Heart right ventricle (tissue), 16 donors: ENCODE results near the gene HELQ. TPM values are rescaled to one million over a fixed set of nuclear protein-coding genes. Genes with fewer than 3 reads are reported as not detected.
"Not testable (repeated sequence)": the region's sequence is repeated elsewhere in the genome, so short reads cannot be mapped to it uniquely, and the experiment has no call there.

Source experiments
- ATAC-seq, 8 donors: fragments of 200-7000 bp; cut with Tn5 transposase; one replicate each; pipeline ENCODE4 v1.9.1; 2020; ENCODE audit warnings: mild to moderate bottlenecking in 8 of 8, moderate library complexity in 8 of 8, moderate number of reproducible peaks in 1 of 8
- DNase-seq, 2 donors: peaks; one replicate each; pipeline ENCODE4 v3.0.0-alpha.2; 2020
- H3K27ac ChIP-seq, 10 donors: fragments of 200-600 bp; sonication (generic) in 2 of 10; one replicate each; pipeline versions ENCODE4 v1.5.0 to v1.8.0; 2020 to 2022; ENCODE audit warnings: mild to moderate bottlenecking in 3 of 10
- H3K27me3 ChIP-seq, 7 donors: fragments of 200-600 bp; one replicate each; pipeline ENCODE4 v1.8.0; 2021 to 2022; ENCODE audit warnings: mild to moderate bottlenecking in 2 of 7
- H3K36me3 ChIP-seq, 9 donors: fragments of 200-600 bp; sonication (generic) in 1 of 9; one replicate each; pipeline versions ENCODE4 v1.5.0 to v1.8.0; 2020 to 2022; ENCODE audit warnings: mild to moderate bottlenecking in 2 of 9
- H3K4me1 ChIP-seq, 9 donors: fragments of 200-600 bp; sonication (generic) in 1 of 9; one replicate each; pipeline versions ENCODE4 v1.5.0 to v1.8.0; 2020 to 2022; ENCODE audit warnings: mild to moderate bottlenecking in 4 of 9
- H3K4me3 ChIP-seq, 10 donors: fragments of 200-600 bp; sonication (generic) in 2 of 10; one replicate each; pipeline versions ENCODE4 v1.5.0 to v1.8.0; 2020 to 2022; ENCODE audit warnings: mild to moderate bottlenecking in 7 of 10, moderate library complexity in 2 of 10
- H3K9me3 ChIP-seq, 11 donors: fragments of 200-600 bp in 10 of 11; sonication (generic) in 2 of 11; one replicate each; pipeline versions ENCODE4 v1.5.0 to v1.8.0; 2013 to 2022; ENCODE audit warnings: mild to moderate bottlenecking in 2 of 11, control low read depth in 1 of 11, moderate library complexity in 1 of 11
- CTCF ChIP-seq, 9 donors: fragments of 200-600 bp; sonication (generic) in 2 of 9; IDR thresholded peaks; one replicate each; pipeline versions ENCODE4 v1.5.0 to v1.8.0; 2021 to 2022; ENCODE audit warnings: antibody characterized with exemption in 9 of 9, mild to moderate bottlenecking in 5 of 9, moderate library complexity in 1 of 9
- WGBS, 2 donors: extraction: QIAGEN DNeasy Blood & Tissue Kit; methylation state at CpG; one replicate each; pipeline ENCODE4 v1.1.7; 2013; ENCODE audit warnings: inconsistent platforms in 1 of 2; 5-methylcytosine and 5-hydroxymethylcytosine counted together
- intact Hi-C, 10 donors: fragments of 100-400 bp; cut with DNase I; formaldehyde crosslinking; loops; one replicate each; pipeline versions ENCODE4 v1.11.1 to v1.14.2; 2022
- polyA plus RNA-seq, 2 donors: library from polyadenylated mRNA; stranded (reverse); fragments of 200-250 nt; gene quantifications; one replicate each; pipeline ENCODE4 v1.2.3, GENCODE V29; 2013
- total RNA-seq, 10 donors: library from RNA; stranded (reverse); fragmentation: NEBNext Ultra II Directional in 3 of 10; extraction: Animal tissue kit (Norgen Biotek cat#: 25700) in 3 of 10; gene quantifications; one replicate each; pipeline versions ENCODE4 v1.2.1 to v1.2.4, GENCODE V29; 2021 to 2023
- donor health status: Arrhythmogenic right ventricular cardiomyopathy.
- donor health status: ischemic (EF 13 %, LVEDD 7.1; RV severe dilation, severe dysfunction).
- donor health status: healthy with polysubstance abuse.
- donor health status: DM: no; HTN: yes; CAD: no.
- donor health status: DM: no; HTN: no; CAD: no.
- donor health status: ischemic (EF 25% LVEDD 6.9; RV normal size, moderate dysfunction).
- donor health status: ischemic (EF 25% LVEDD 5.7; RV mildly dilated, moderate dysfunction).
- donor health status: healthy.
- donor health status: DM: yes; HTN: yes; CAD: no.
- donor health status: Ischemic cardiomyopathy.
- donor health status: ischemic (EF 35%, LVEDD 5.7; RV mildly dilated, moderate dysfunction).
- donor health status: nonischemic (EF 11% LVEDD 7.7; RV severe dilation, severe dysfunction).
- donor health status: DM: yes; HTN: yes; CAD: no.
- donor health status: PGD.
- donor health status: ischemic (EF 29% LVEDD 5.4; RV normal size, mild dysfunction).
- donor health status: nonischemic (EF 23%, LVEDD 6.1; RV moderate dilation, normal function).

HELQ gene
- total and polyA plus RNA-seq, 12 donors: 5.1 to 15.7 (median 12.9) TPM

- no peaks in the 10 kb centered on the region for H3K36me3 ChIP-seq
- H3K9me3 ChIP-seq: no peaks in the 10 kb centered on the region
- intact Hi-C loops: no loop called here
- ATAC-seq (no peak), DNase-seq (no peak)
- H3K27me3 ChIP-seq: no peaks in the 10 kb centered on the region
- no peak for TF ChIP-seq CTCF (IDR thresholded peaks at IDR 0.05)
- H3K4me3 ChIP-seq: no peak overlapping the region
- H3K4me1 ChIP-seq: no peaks in the 10 kb centered on the region
- H3K27ac ChIP-seq: no peak overlapping the region
These were observed 48.4 kb upstream of the HELQ start for GRCh38 chr4:83503974-83504373.

GRCh38 chr4:83501671-83502070 lies 46.0 kb upstream of the HELQ start:
- H3K4me3 ChIP-seq, H3K36me3 ChIP-seq, DNase-seq, intact Hi-C loops, H3K27ac ChIP-seq, ATAC-seq, H3K9me3 ChIP-seq, H3K4me1 ChIP-seq, H3K27me3 ChIP-seq: not testable (repeated sequence)
- 89 to 93% methylated on average over 3 of the region's 3 CpGs for WGBS, 2 donors

GRCh38 chr4:83498187-83498586 lies 42.6 kb upstream of the HELQ start:
- 90 to 95% methylated on average over 1 of the region's 1 CpG for WGBS, 2 donors
- Histone ChIP-seq H3K27me3 (no peaks in the 10 kb centered on the region), H3K27ac (no peak overlapping the region), H3K4me1 (no peaks in the 10 kb centered on the region), H3K9me3 (no peaks in the 10 kb centered on the region), H3K36me3 (no peaks in the 10 kb centered on the region), H3K4me3 (no peak overlapping the region)
- TF ChIP-seq CTCF (IDR thresholded peaks at IDR 0.05): no peak
- DNase-seq (no peak), ATAC-seq (no peak)
- intact Hi-C loops: no loop called here

- WGBS, 2 donors: 54 to 61% methylated on average over 8 of the region's 8 CpGs
- H3K27me3 ChIP-seq, H3K9me3 ChIP-seq, H3K4me1 ChIP-seq, H3K36me3 ChIP-seq, H3K4me3 ChIP-seq, ATAC-seq, intact Hi-C loops, DNase-seq, H3K27ac ChIP-seq: not testable (repeated sequence)
These were observed 40.7 kb upstream of the HELQ start for GRCh38 chr4:83496085-83496917.

- intact Hi-C loops: no loop called here
- no peak for ATAC-seq
- DNase-seq: no peak
- no peaks in the 10 kb centered on the region for H3K36me3 ChIP-seq
- H3K9me3 ChIP-seq: no peaks in the 10 kb centered on the region
- 4 to 5% methylated on average over 1 of the region's 1 CpG for WGBS, 2 donors
- H3K4me1 ChIP-seq: peaks cover 0 to 1% (median 0%) of the 10 kb centered on the region in 9 donors
- no peaks in the 10 kb centered on the region for H3K27me3 ChIP-seq
- no peak overlapping the region for H3K27ac ChIP-seq
- H3K4me3 ChIP-seq: no peak overlapping the region
- TF ChIP-seq CTCF (IDR thresholded peaks at IDR 0.05): peak; percentile 15 to 73 (median 65)
These were observed 35.3 kb upstream of the HELQ start for GRCh38 chr4:83490876-83491450.
